NCI-H526 (cell line): ENCODE data around the gene TOMT.
A peak's percentile ranks its signal among the peaks of the same experiment; 100 is the strongest.

Experiments used
- DNase-seq, 2 experiments: peaks; one replicate each; lab custom pipeline; 2025; lab: John Stamatoyannopoulos, UW

The TOMT gene

GRCh38 chr11:72088076-72088808 lies 17.5 kb upstream of the TOMT start:
- no peak for DNase-seq

- DNase-seq = peak; percentile 56 to 72
These were observed 14.4 kb upstream of the TOMT start for GRCh38 chr11:72091292-72091691.

- no peak for DNase-seq
These were observed 7.0 kb upstream of the TOMT start for GRCh38 chr11:72098741-72099140.

GRCh38 chr11:72100009-72100408 lies 5.7 kb upstream of the TOMT start:
- DNase-seq = no peak

- no peak for DNase-seq
These were observed 5.3 kb upstream of the TOMT start for GRCh38 chr11:72100462-72100861.

GRCh38 chr11:72102162-72102561 lies 3.6 kb upstream of the TOMT start:
- no peak for DNase-seq

- no peak for DNase-seq
These were observed 3.1 kb upstream of the TOMT start for GRCh38 chr11:72102631-72102945.

- DNase-seq = peak; percentile 99 to 100
These were observed 2.6 kb upstream of the TOMT start, which contains the start of gene LAMTOR1 for GRCh38 chr11:72102946-72103753. TSS of gene LAMTOR1 (minus strand) at chr11:72103297. CDS start at chr11:72103224, 73 bp downstream.

GRCh38 chr11:72103754-72104167 lies 2.0 kb upstream of the TOMT start:
- no peak for DNase-seq

GRCh38 chr11:72111300-72112142 lies 5.8 kb downstream of the TOMT start:
- DNase-seq = no peak

GRCh38 chr11:72112143-72112977 lies 6.6 kb downstream of the TOMT start, which contains the start of gene ANAPC15:
TSS of gene ANAPC15 (minus strand) at chr11:72112695. CDS start at chr11:72111276, 1,419 bp downstream.
- peak; percentile 100 for DNase-seq

- DNase-seq = no peak
These were observed 7.5 kb downstream of the TOMT start for GRCh38 chr11:72112978-72113808.

GRCh38 chr11:72114570-72114969 lies 8.8 kb downstream of the TOMT start:
- DNase-seq = no peak

- no peak for DNase-seq
These were observed 10.5 kb downstream of the TOMT start for GRCh38 chr11:72116019-72116755.

- no peak for DNase-seq
These were observed 13.5 kb downstream of the TOMT start for GRCh38 chr11:72119198-72119597.

- no peak for DNase-seq
These were observed 15.2 kb downstream of the TOMT start for GRCh38 chr11:72120930-72121329.

GRCh38 chr11:72122607-72123006 lies 16.9 kb downstream of the TOMT start:
- DNase-seq = no peak

- DNase-seq = no peak
These were observed 17.5 kb downstream of the TOMT start for GRCh38 chr11:72123117-72123653.

- DNase-seq = no peak
These were observed 18.3 kb downstream of the TOMT start for GRCh38 chr11:72124046-72124445.

GRCh38 chr11:72125956-72126355 lies 20.2 kb downstream of the TOMT start:
- DNase-seq = no peak
